ENCODE measurements around the gene ATPAF2. TPM values are rescaled to one million over a fixed set of nuclear protein-coding genes. Genes with fewer than 3 reads are reported as not detected.

Gene ATPAF2
- total RNA-seq (32.1 and 35.7 TPM in 2 replicates), polyA plus RNA-seq (23.2 and 27.3 TPM in 2 replicates), polyA minus RNA-seq (19.4 and 19.5 TPM in 2 replicates), Bru-seq, nascent RNA (percentile 60 among the genes with signal in this experiment), BruChase-seq, experiment 1, labeled RNA remaining after a 6-hour chase (percentile 68 among the genes with signal in this experiment), BruChase-seq, experiment 2, labeled RNA remaining after a 2-hour chase (percentile 80 among the genes with signal in this experiment)
- 14.2 and 17.9 TPM in 2 replicates for polyA plus RNA-seq (2011; cell fraction: cytosol; rRNA removed)
- 41.6 and 51.2 TPM in 2 replicates for polyA plus RNA-seq (2011; cell fraction: nucleus; rRNA removed)
- 16.5 and 19.2 TPM in 2 replicates for polyA plus RNA-seq (2012)
- polyA minus RNA-seq (2011; cell fraction: cytosol; rRNA and poly(A)+ RNA removed), result 13.7 TPM
- polyA minus RNA-seq (2011; cell fraction: nucleus; rRNA and poly(A)+ RNA removed), result 22.6 and 28.6 TPM in 2 replicates
- long read RNA-seq, transcript ATPAF2-206 (8 exons, 1,564 nt), result major isoform, 65 of 78 reads
- long read RNA-seq, partial matches to known transcripts, result 0 of 78 reads
- long read RNA-seq, other reads (novel, unspliced or antisense), result 10 of 78 reads

GRCh38 chr17:18038861-18039534 lies at the start of gene ATPAF2, which contains the start of gene GID4:
ATPAF2 (minus strand) TSS chr17:18039168; CDS start chr17:18039013, 155 bp downstream.
GID4 (plus strand) TSS chr17:18039408; CDS start chr17:18039465, 57 bp downstream.
- peak; percentile 99 for DNase-seq (ENCODE audit: low read depth, low spot score)
- peak; percentile 60 for TF ChIP-seq POLR2A (IDR thresholded peaks at IDR 0.05; ENCODE audit: low read depth, low read length)
- TF ChIP-seq CTCF (IDR thresholded peaks at IDR 0.05; ENCODE audit: extremely low read depth in 1 of 2, insufficient read depth in 1 of 2, low read depth in 1 of 2, low read length in 2 of 2), result peak in 1 of 2 donors; percentile 3
- TF ChIP-seq MYC (IDR thresholded peaks at IDR 0.05; ENCODE audit: low read depth, low read length), result no peak
- TF ChIP-seq GATA2 (IDR thresholded peaks at IDR 0.05; ENCODE audit: insufficient read depth, insufficient read length, low read depth, low read length), result no peak
- TF ChIP-seq MAX (IDR thresholded peaks at IDR 0.05; ENCODE audit: insufficient read depth, insufficient read length), result peak; percentile 98
- no peak for TF ChIP-seq EZH2 (IDR thresholded peaks at IDR 0.05; ENCODE audit: borderline replicate concordance, low read depth, low read length, severe bottlenecking)
- TF ChIP-seq JUN (IDR thresholded peaks at IDR 0.05; ENCODE audit: borderline replicate concordance, insufficient read depth, insufficient read length, low read depth), result no peak
- TF ChIP-seq FOS (IDR thresholded peaks at IDR 0.05; ENCODE audit: borderline replicate concordance, insufficient read depth, low read length), result no peak
- peak; percentile 75 for TF ChIP-seq POLR2AphosphoS5 (IDR thresholded peaks at IDR 0.05; ENCODE audit: insufficient read depth, low read depth, low read length)
- H3K36me3 ChIP-seq (ENCODE audit: control insufficient read depth in 2 of 2, extremely low read depth in 1 of 2, insufficient read depth in 2 of 2, low read length in 2 of 2), result no peaks in the 10 kb centered on the region
- POLR2A ChIA-PET, result no interaction called here
- peak within 1 kb of the TSS; percentile 90 to 96 (median 91) for H3K4me3 ChIP-seq (replicated peaks in 1 of 3; ENCODE audit: insufficient read depth in 1 of 3, low read depth in 1 of 3, low read length in 3 of 3)
- intact Hi-C loops (cut with micrococcal nuclease) (loop anchor here (2.0 kb wide), 1 partner anchor 66 kb away; the partner anchor contains the start of genes DRC3 and TOM1L2), dilution Hi-C loops (cut with MboI; ENCODE audit: extremely low pct_ligation_motif_present, low sequenced_read_pairs) (loop anchor here (25.0 kb wide), 1 partner anchor 152 kb away; no protein-coding TSS in a partner anchor)
- no peaks in the 10 kb centered on the region for H3K27me3 ChIP-seq (ENCODE audit: control insufficient read depth in 2 of 2, insufficient read depth in 2 of 2, low read length in 2 of 2)
- H3K4me1 ChIP-seq (ENCODE audit: control insufficient read depth, extremely low read depth, insufficient read depth, low read length), result peaks cover 20% of the 10 kb centered on the region
- peak within 1 kb of the TSS; percentile 96 for H3K4me2 ChIP-seq (ENCODE audit: insufficient read depth, low read length)
- no peaks in the 10 kb centered on the region for H3K9me3 ChIP-seq (replicated peaks; ENCODE audit: control insufficient read depth, insufficient read depth, low read length)
- CTCF ChIA-PET, result interaction anchor here (1.1 kb wide), 1 partner anchor 148 kb away, joined by 4 read pairs; no protein-coding TSS in a partner anchor
- peaks cover 12% of the 10 kb centered on the region for H3K79me2 ChIP-seq (ENCODE audit: control insufficient read depth, insufficient read depth, low read length)
- FAIRE-seq, result peak; percentile 91
- H3K9ac ChIP-seq (replicated peaks; ENCODE audit: extremely low read depth, insufficient read depth, low read length), result peak within 1 kb of the TSS; percentile 88
- no peaks in the 10 kb centered on the region for H4K20me1 ChIP-seq (replicated peaks; ENCODE audit: control insufficient read depth, extremely low read depth, insufficient read depth, low read length)
- H3K27ac ChIP-seq (ENCODE audit: insufficient read depth, low read depth, low read length), result peak within 1 kb of the TSS; percentile 58
- peak within 1 kb of the TSS; percentile 97 for H2AFZ ChIP-seq (ENCODE audit: low read depth, low read length)
- no TSS peak for BruUV-seq (replicated peaks)
- no peaks in the 10 kb centered on the region for H3K9me1 ChIP-seq (replicated peaks; ENCODE audit: control insufficient read depth, extremely low read depth, insufficient read depth, low read length)

Data from endothelial cell of umbilical vein (primary cell).